Non-pigmented ciliary epithelial cell (primary cell): ENCODE results near the gene DHX58.

Source experiments
- DNase-seq: peaks from one replicate; pipeline ENCODE4 v3.0.0-alpha.2; 2010; ENCODE audit warnings: low read depth

The DHX58 gene

GRCh38 chr17:42053731-42054500, 58.6 kb downstream of the DHX58 start:
- no peak for DNase-seq

DNA sequence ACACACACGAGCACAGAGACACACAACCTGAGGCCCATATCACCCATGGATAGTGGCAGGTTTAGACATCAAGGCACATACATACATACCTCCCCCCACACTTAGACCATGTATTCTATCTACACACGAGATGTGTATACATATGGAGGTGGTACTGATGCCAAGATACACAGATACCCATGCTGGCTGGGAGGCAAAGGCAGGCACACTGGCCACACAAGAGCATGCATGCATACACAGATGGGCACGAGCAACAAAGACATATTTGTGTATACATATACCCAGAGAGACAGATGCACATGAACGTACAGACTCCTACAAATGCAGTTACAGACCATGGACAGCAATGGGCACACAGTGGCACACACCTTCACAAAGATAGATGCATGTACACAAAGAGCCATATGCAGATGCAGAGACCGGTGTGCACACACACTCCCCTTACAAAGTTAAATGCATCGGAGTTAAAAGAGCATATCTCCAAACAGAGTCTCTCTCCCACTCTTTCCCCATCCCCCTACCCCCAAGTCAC, 60.1 kb downstream of the DHX58 start:
- no peak for DNase-seq

DNA sequence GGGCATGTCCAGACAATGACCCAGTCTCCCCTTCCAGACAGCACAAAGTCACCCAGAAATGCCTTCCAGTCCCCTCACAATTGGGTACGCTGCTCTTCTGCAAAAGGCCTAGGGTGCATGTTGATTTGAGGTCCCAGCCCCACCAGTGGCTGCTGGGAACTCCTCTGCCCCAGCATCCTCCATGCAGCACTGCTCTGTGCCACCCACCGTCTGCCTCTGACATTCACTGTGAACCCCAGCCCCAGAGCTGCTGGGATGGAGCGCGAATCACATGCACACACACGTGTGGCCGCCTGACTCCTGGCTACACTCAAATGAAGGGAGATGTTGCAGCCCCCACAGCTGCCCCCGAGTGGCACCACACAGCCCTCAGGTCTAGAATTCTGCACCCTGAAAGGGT, 60.9 kb downstream of the DHX58 start:
- DNase-seq = no peak
